IMR-90 (cell line): ENCODE measurements around the gene SLC46A1. TPM values are rescaled to one million over a fixed set of nuclear protein-coding genes. Genes with fewer than 3 reads are reported as not detected.

ENCODE experiments used
- ATAC-seq: fragments of 200-7000 bp; cut with Tn5 transposase; 2 replicates; pipeline ENCODE4 v1.9.1; 2020; ENCODE audit warnings: low read depth, mild to moderate bottlenecking, moderate library complexity
- BruUV-seq: library from RNA; stranded (reverse); fragments of 400-500 nt; replicated peaks from 2 replicates; lab custom pipeline; 2021; lab: Mats Ljungman, UMichigan
- CTCF ChIA-PET: fragments of 300-600 bp; formaldehyde crosslinking; extraction: SDS; loops from one replicate; lab custom pipeline; 2021; ENCODE audit warnings: antibody characterized with exemption; lab: Yijun Ruan, JAX
- POLR2A ChIA-PET: fragments of 300-600 bp; sonication (Branson Sonifier 250); formaldehyde crosslinking; loops from one replicate; lab custom pipeline; 2022; ENCODE audit warnings: antibody characterized with exemption; ENCODE audit not compliant: unreplicated experiment; lab: Charles Lee
- DNase-seq: peaks from one replicate; pipeline ENCODE4 v3.0.0; 2013
- H2AFZ ChIP-seq: replicated peaks from 2 replicates; pipeline ENCODE3; 2013; ENCODE audit warnings: low read length, mild to moderate bottlenecking; ENCODE audit not compliant: poor library complexity
- H2AK5ac ChIP-seq: 2 replicates; pipeline ENCODE4 v1.6.1; 2013; ENCODE audit warnings: low read depth, low read length, inconsistent platforms
- H2AK9ac ChIP-seq: replicated peaks from 2 replicates; pipeline ENCODE3; 2013; ENCODE audit warnings: mild to moderate bottlenecking, low read depth, low read length, moderate library complexity; ENCODE audit not compliant: poor library complexity
- H2BK120ac ChIP-seq: 2 replicates; pipeline ENCODE4 v1.6.1; 2013; ENCODE audit warnings: low read depth, low read length, inconsistent platforms
- H2BK15ac ChIP-seq: 3 replicates; pipeline ENCODE4 v1.6.1; 2013; ENCODE audit warnings: low read depth, low read length, inconsistent platforms
- H2BK20ac ChIP-seq: 2 replicates; pipeline ENCODE4 v1.6.1; 2013; ENCODE audit warnings: low read depth, mild to moderate bottlenecking, inconsistent platforms, low read length, moderate library complexity
- H2BK5ac ChIP-seq: 2 replicates; pipeline ENCODE4 v1.6.1; 2013; ENCODE audit warnings: mild to moderate bottlenecking, low read depth, low read length, inconsistent platforms; ENCODE audit not compliant: poor library complexity, severe bottlenecking
- H3K14ac ChIP-seq: replicated peaks from 2 replicates; pipeline ENCODE4 v1.6.1; 2013; ENCODE audit warnings: low read depth, low read length, inconsistent platforms
- H3K18ac ChIP-seq: 2 replicates; pipeline ENCODE4 v1.6.1; 2013; ENCODE audit warnings: low read depth, low read length, control low read depth
- H3K23ac ChIP-seq: 2 replicates; pipeline ENCODE4 v1.6.1; 2013; ENCODE audit warnings: low read depth, low read length, inconsistent platforms
- H3K27ac ChIP-seq: 2 replicates; pipeline ENCODE4 v1.5.1; 2013; ENCODE audit warnings: mild to moderate bottlenecking, control low read depth, low read length; ENCODE audit not compliant: insufficient read depth
- H3K27me3 ChIP-seq: 2 replicates; pipeline ENCODE4 v1.6.1; 2013; ENCODE audit warnings: low read length; ENCODE audit not compliant: control insufficient read depth, insufficient read depth
- H3K36me3 ChIP-seq: 2 replicates; pipeline ENCODE4 v1.6.1; 2013; ENCODE audit warnings: low read length, mixed read lengths; ENCODE audit not compliant: control insufficient read depth, insufficient read depth
- H3K4ac ChIP-seq: 2 replicates; pipeline ENCODE4 v1.6.1; 2013; ENCODE audit warnings: low read depth, low read length, inconsistent platforms
- H3K4me1 ChIP-seq: 2 replicates; pipeline ENCODE4 v1.6.1; 2013; ENCODE audit warnings: low read length, mixed read lengths; ENCODE audit not compliant: control insufficient read depth, insufficient read depth
- H3K4me2 ChIP-seq: 2 replicates; pipeline ENCODE4 v1.6.1; 2013; ENCODE audit warnings: low read depth, mild to moderate bottlenecking, control low read depth, low read length, moderate library complexity
- H3K4me3 ChIP-seq: 2 replicates; pipeline ENCODE4 v1.5.1; 2013; ENCODE audit warnings: low read depth, mild to moderate bottlenecking, control low read depth, low read length, moderate library complexity; ENCODE audit not compliant: insufficient read depth
- H3K56ac ChIP-seq: 2 replicates; pipeline ENCODE4 v1.6.1; 2013; ENCODE audit warnings: low read length, inconsistent platforms; ENCODE audit not compliant: insufficient read depth; ENCODE audit errors: extremely low read depth
- H3K79me1 ChIP-seq, 2 experiments: 2 replicates each; pipeline ENCODE4 v1.6.1; 2013; ENCODE audit warnings: low read length in 2 of 2, inconsistent platforms in 1 of 2, low read depth in 1 of 2
- H3K9ac ChIP-seq: 2 replicates; pipeline ENCODE4 v1.6.1; 2013; ENCODE audit warnings: low read depth, low read length, control low read depth
- H3K9me1 ChIP-seq: 2 replicates; pipeline ENCODE4 v1.6.1; 2013; ENCODE audit warnings: low read length, inconsistent platforms; ENCODE audit not compliant: insufficient read depth
- H3K9me3 ChIP-seq: 2 replicates; pipeline ENCODE4 v1.6.1; 2013; ENCODE audit warnings: low read length; ENCODE audit not compliant: control insufficient read depth, insufficient read depth
- H4K20me1 ChIP-seq: 2 replicates; pipeline ENCODE4 v1.6.1; 2013; ENCODE audit warnings: low read length, inconsistent platforms; ENCODE audit not compliant: insufficient read depth
- H4K5ac ChIP-seq: 2 replicates; pipeline ENCODE4 v1.6.1; 2013; ENCODE audit warnings: mild to moderate bottlenecking, low read depth, low read length, control low read depth
- H4K8ac ChIP-seq, 2 experiments: 2 replicates each; pipeline ENCODE4 v1.6.1; 2013; ENCODE audit warnings: low read depth in 2 of 2, low read length in 2 of 2, control low read depth in 1 of 2, inconsistent platforms in 1 of 2
- H4K91ac ChIP-seq: 2 replicates; pipeline ENCODE4 v1.6.1; 2013; ENCODE audit warnings: low read depth, low read length, inconsistent platforms; ENCODE audit not compliant: insufficient read depth
- MAFK ChIP-seq: IDR thresholded peaks from 2 replicates; pipeline ENCODE4 v1.6.1; 2012; ENCODE audit warnings: low read depth, low read length, improper control_type of control experiment
- MAZ ChIP-seq: IDR thresholded peaks from 2 replicates; pipeline ENCODE4 v1.6.1; 2012; ENCODE audit warnings: low read depth, mild to moderate bottlenecking, low read length, improper control_type of control experiment, moderate library complexity, borderline replicate concordance
- MXI1 ChIP-seq: IDR thresholded peaks from 2 replicates; pipeline ENCODE4 v1.6.1; 2012; ENCODE audit warnings: low read depth, mild to moderate bottlenecking, low read length, moderate library complexity, borderline replicate concordance
- RFX5 ChIP-seq: IDR thresholded peaks from 2 replicates; pipeline ENCODE4 v1.8.0; 2012; ENCODE audit warnings: low read depth, mild to moderate bottlenecking, low read length, moderate library complexity
- WGBS, 2 experiments: methylation state at CpG; one replicate each; pipeline versions ENCODE4 v1.1.5 to v1.1.7; 2013; ENCODE audit warnings: missing lambda C conversion rate in 2 of 2; ENCODE audit not compliant: insufficient read length in 1 of 2; ENCODE audit errors: extremely low coverage in 2 of 2; 5-methylcytosine and 5-hydroxymethylcytosine counted together
- dilution Hi-C: fragments of 300-500 bp; cut with HindIII; formaldehyde crosslinking; loops from one replicate; pipeline ENCODE4 v1.14.3; 2018; ENCODE audit warnings: low sequenced_read_pairs; ENCODE audit not compliant: unreplicated experiment
- in situ Hi-C: fragments of 300-500 bp; cut with MboI; formaldehyde crosslinking; loops from 3 replicates; pipeline ENCODE4 v1.14.3; 2019; ENCODE audit warnings: low sequenced_read_pairs, inconsistent platforms, mixed read lengths
- intact Hi-C: fragments of 100-400 bp; cut with micrococcal nuclease; formaldehyde crosslinking; loops from 2 replicates; pipeline ENCODE4 v1.10.0; 2022
- polyA plus RNA-seq, 3 experiments: library from polyadenylated mRNA; depleted of rRNA; stranded (reverse); fragments of >200 nt; gene quantifications; 2 replicates each; pipeline ENCODE4 v1.2.3, GENCODE V29; 2012; ENCODE audit warnings: low replicate concordance in 1 of 3
- total RNA-seq: library from RNA; depleted of rRNA; stranded (reverse); fragments of >200 nt; gene quantifications from 2 replicates; pipeline ENCODE4 v1.2.3, GENCODE V29; 2012
- TF ChIP-seq, protein P1 (sequence below): conservative IDR thresholded peaks from 2 replicates; pipeline ENCODE4 v1.5.1; 2012; ENCODE audit warnings: mild to moderate bottlenecking, low read depth, low read length, improper control_type of control experiment

Gene SLC46A1
- total and polyA plus RNA-seq, 2 of the 4 experiments (the other 2 are of a cell fraction) = 2.7 to 3.9 TPM

DNA sequence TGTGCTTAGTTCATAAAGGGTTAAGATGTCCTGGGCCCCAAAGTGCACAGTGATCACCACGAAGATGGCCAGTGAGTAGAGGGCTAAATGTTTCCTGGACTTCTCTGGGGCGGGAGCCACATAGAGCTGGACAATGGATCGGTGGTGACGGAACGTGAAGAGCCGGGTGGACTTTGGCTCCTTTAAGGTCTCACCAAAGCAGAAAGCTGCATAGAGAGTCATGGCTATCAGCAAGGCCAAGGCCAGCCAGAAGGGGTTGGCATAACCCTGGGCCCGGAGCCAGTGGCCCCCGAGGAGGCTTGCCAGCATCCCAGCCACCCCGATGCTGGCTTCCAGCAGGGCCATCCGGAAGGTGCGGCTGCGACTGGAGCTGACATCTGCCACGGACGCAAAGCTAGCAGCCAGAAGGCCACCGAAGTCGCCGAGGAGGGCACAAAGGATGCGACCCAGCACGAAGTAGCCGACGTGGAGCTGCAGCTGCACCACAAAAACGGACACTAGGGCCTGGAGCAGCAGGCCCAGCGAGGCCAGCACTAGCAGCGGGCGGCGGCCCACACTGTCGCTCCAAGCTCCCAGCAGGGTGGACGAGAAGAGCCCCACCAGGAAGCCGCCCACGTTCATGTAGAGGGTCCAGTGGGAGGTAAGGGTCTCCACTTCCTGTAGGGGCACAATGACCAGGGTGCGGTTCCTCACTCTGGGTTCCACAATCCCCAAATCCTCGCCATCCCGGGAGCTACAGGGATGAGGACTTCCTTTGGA, 1.0 kb downstream of the SLC46A1 start:
- DNase-seq = no peak
- peak overlapping the region; percentile 99 for H2AFZ ChIP-seq
- H3K79me1 ChIP-seq = no peaks in the 10 kb centered on the region
- H4K8ac ChIP-seq = peak overlapping the region; percentile 60 to 68; a peak in 2 of 4 replicates
- H2AK9ac ChIP-seq = peak overlapping the region; percentile 88
- H4K5ac ChIP-seq = no peak overlapping the region; the same call in 1 of the 2 replicates
- peak; percentile 4; the same call in 1 of the 2 replicates for ATAC-seq
- peaks cover 4% of the 10 kb centered on the region for H3K36me3 ChIP-seq
- H3K4me3 ChIP-seq = peak overlapping the region; percentile 66
- peaks cover 3% of the 10 kb centered on the region for H3K4me1 ChIP-seq
- 0 out of 2 replicates have a peak overlapping the region, but pooled peaks have one; percentile 78 for H3K23ac ChIP-seq
- no peak overlapping the region for H3K18ac ChIP-seq
- peak overlapping the region; percentile 83 for H3K4me2 ChIP-seq
- peaks cover 12% of the 10 kb centered on the region for H3K9me1 ChIP-seq
- intact Hi-C loops (loop anchor here (10.0 kb wide), 1 partner anchor 140 kb away; no protein-coding TSS in a partner anchor), in situ Hi-C loops (no loop called here), dilution Hi-C loops (no loop called here)
- H3K9ac ChIP-seq = peak overlapping the region; percentile 22
- POLR2A ChIA-PET = no interaction called here
- H3K27ac ChIP-seq = no peak overlapping the region
- CTCF ChIA-PET = interaction anchor here (0.7 kb wide), 1 partner anchor 712 kb away, joined by 5 read pairs; no protein-coding TSS in a partner anchor
- H2BK15ac ChIP-seq = no peak overlapping the region
- peak overlapping the region; percentile 39; the same call in 1 of the 2 replicates for H3K4ac ChIP-seq
- H2BK5ac ChIP-seq = no peak overlapping the region
- 0 out of 2 replicates have a peak, but pooled peaks cover 2% of the 10 kb centered on the region for H3K27me3 ChIP-seq
- H2AK5ac ChIP-seq = no peak overlapping the region
- BruUV-seq = no TSS peak
- H3K9me3 ChIP-seq = no peaks in the 10 kb centered on the region
- no peaks in the 10 kb centered on the region for H4K20me1 ChIP-seq
- no peak overlapping the region for H3K56ac ChIP-seq
- no peak overlapping the region for H2BK20ac ChIP-seq
- TF ChIP-seq RFX5 = no peak
- TF ChIP-seq MAFK = no peak
- TF ChIP-seq MAZ = no peak
- TF ChIP-seq, protein P1, sequence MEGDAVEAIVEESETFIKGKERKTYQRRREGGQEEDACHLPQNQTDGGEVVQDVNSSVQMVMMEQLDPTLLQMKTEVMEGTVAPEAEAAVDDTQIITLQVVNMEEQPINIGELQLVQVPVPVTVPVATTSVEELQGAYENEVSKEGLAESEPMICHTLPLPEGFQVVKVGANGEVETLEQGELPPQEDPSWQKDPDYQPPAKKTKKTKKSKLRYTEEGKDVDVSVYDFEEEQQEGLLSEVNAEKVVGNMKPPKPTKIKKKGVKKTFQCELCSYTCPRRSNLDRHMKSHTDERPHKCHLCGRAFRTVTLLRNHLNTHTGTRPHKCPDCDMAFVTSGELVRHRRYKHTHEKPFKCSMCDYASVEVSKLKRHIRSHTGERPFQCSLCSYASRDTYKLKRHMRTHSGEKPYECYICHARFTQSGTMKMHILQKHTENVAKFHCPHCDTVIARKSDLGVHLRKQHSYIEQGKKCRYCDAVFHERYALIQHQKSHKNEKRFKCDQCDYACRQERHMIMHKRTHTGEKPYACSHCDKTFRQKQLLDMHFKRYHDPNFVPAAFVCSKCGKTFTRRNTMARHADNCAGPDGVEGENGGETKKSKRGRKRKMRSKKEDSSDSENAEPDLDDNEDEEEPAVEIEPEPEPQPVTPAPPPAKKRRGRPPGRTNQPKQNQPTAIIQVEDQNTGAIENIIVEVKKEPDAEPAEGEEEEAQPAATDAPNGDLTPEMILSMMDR = no peak
- TF ChIP-seq MXI1 = no peak
- H4K91ac ChIP-seq = no peak overlapping the region
- H3K14ac ChIP-seq = peak overlapping the region; percentile 58
- H2BK120ac ChIP-seq = no peak overlapping the region
- 60% methylated on average over 19 of the region's 33 CpGs; no CpG with 5 or more reads in 1 of the 2 experiments for WGBS, 2 experiments
